OCI-LY1 (cell line): Measurements from ENCODE around the gene GMFB.
"Not testable (repeated sequence)": the region's sequence is repeated elsewhere in the genome, so short reads cannot be mapped to it uniquely, and the experiment has no call there.

ENCODE experiments used
- H2AFZ ChIP-seq: fragments of 200-600 bp; sonication (generic), shearing (Covaris generic); 2 replicates; pipeline ENCODE4 v1.6.0; 2014; ENCODE audit warnings: antibody characterized with exemption, mild to moderate bottlenecking, low read length
- H3F3A ChIP-seq: fragments of 200-600 bp; sonication (generic), shearing (Covaris generic); 2 replicates; pipeline ENCODE4 v1.6.0; 2014; ENCODE audit warnings: mild to moderate bottlenecking, antibody characterized with exemption, low read length, moderate library complexity; ENCODE audit not compliant: insufficient read depth
- H3K27ac ChIP-seq: fragments of 200-600 bp; sonication (generic); 2 replicates; pipeline ENCODE4 v1.5.1; 2014; ENCODE audit warnings: low read length, mixed run types, mild to moderate bottlenecking, low read depth; ENCODE audit not compliant: poor library complexity, severe bottlenecking
- H3K27me3 ChIP-seq: fragments of 200-600 bp; sonication (generic); 2 replicates; pipeline ENCODE4 v1.6.0; 2014; ENCODE audit warnings: antibody characterized with exemption, mild to moderate bottlenecking, low read length, moderate library complexity; ENCODE audit not compliant: insufficient read depth
- H3K36me3 ChIP-seq: fragments of 200-600 bp; sonication (generic); 2 replicates; pipeline ENCODE4 v1.6.1; 2014; ENCODE audit warnings: mild to moderate bottlenecking, antibody characterized with exemption, low read length, moderate library complexity, mixed read lengths; ENCODE audit not compliant: insufficient read depth
- H3K4me1 ChIP-seq: fragments of 200-600 bp; sonication (generic); 2 replicates; pipeline ENCODE4 v1.5.1; 2014; ENCODE audit warnings: mild to moderate bottlenecking, low read length, moderate library complexity; ENCODE audit not compliant: insufficient read depth, severe bottlenecking
- H3K4me2 ChIP-seq: fragments of 200-600 bp; sonication (generic), shearing (Covaris generic); 2 replicates; pipeline ENCODE4 v1.6.1; 2014; ENCODE audit warnings: low read length
- H3K4me3 ChIP-seq: fragments of 200-600 bp; sonication (generic); 2 replicates; pipeline ENCODE4 v1.5.1; 2014; ENCODE audit warnings: low read length, low read depth, mild to moderate bottlenecking, mixed read lengths; ENCODE audit not compliant: poor library complexity, severe bottlenecking
- H3K79me2 ChIP-seq: fragments of 200-600 bp; shearing (Covaris generic); 2 replicates; pipeline ENCODE4 v1.6.1; 2016; ENCODE audit warnings: mixed run types, low read length, mixed read lengths; ENCODE audit not compliant: insufficient read depth
- H3K9ac ChIP-seq: fragments of 200-600 bp; sonication (generic), shearing (Covaris generic); 2 replicates; pipeline ENCODE4 v1.6.1; 2014; ENCODE audit warnings: mild to moderate bottlenecking, low read length, mixed read lengths
- H3K9me2 ChIP-seq: fragments of 200-600 bp; sonication (generic), shearing (Covaris generic); 2 replicates; pipeline ENCODE4 v1.6.1; 2014; ENCODE audit warnings: low read depth, mild to moderate bottlenecking, low read length, mixed read lengths
- H3K9me3 ChIP-seq: fragments of 200-600 bp; shearing (Covaris generic); 2 replicates; pipeline ENCODE4 v1.6.1; 2014; ENCODE audit warnings: low read length, mixed read lengths
- H4K20me1 ChIP-seq: fragments of 200-600 bp; sonication (generic), shearing (Covaris generic); 2 replicates; pipeline ENCODE4 v1.6.0; 2016; ENCODE audit warnings: mild to moderate bottlenecking, low read length; ENCODE audit not compliant: insufficient read depth
- EZH2 ChIP-seq: fragments of 200-600 bp; sonication (generic), shearing (Covaris generic); IDR thresholded peaks from 2 replicates; pipeline ENCODE4 v1.8.0; 2017; ENCODE audit warnings: borderline replicate concordance, mixed run types, mild to moderate bottlenecking, antibody characterized with exemption, low read length, moderate library complexity, mixed read lengths
- TF ChIP-seq, protein P1 (sequence below): fragments of 200-600 bp; sonication (generic), shearing (Covaris generic); IDR thresholded peaks from 2 replicates; pipeline ENCODE4 v1.5.1; 2017; ENCODE audit warnings: mild to moderate bottlenecking, antibody characterized with exemption, low read length, moderate library complexity, mixed read lengths

Gene GMFB

DNA sequence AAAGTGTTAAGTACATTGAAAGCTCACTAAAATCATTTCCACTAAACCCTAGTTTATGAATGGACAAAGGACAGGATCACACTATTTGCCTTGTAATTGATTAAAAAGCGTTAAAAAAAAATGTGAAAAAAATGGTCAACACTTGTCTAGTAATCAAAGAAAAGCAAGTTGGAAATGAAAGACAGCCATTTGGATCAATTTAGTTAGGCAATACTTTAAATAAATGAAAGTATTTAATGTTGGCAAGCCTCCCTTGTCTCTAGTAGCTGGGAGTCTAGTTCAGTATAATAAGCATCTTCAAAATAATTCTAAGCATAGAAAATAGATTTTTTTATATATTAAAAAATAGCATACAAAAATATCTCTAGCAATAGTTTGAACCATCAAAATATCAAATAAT lies 33.4 kb downstream of the GMFB start:
- H3K9me2 ChIP-seq = no peaks in the 10 kb centered on the region
- no peaks in the 10 kb centered on the region for H4K20me1 ChIP-seq
- H3K9ac ChIP-seq = no peak overlapping the region
- TF ChIP-seq, protein P1, sequence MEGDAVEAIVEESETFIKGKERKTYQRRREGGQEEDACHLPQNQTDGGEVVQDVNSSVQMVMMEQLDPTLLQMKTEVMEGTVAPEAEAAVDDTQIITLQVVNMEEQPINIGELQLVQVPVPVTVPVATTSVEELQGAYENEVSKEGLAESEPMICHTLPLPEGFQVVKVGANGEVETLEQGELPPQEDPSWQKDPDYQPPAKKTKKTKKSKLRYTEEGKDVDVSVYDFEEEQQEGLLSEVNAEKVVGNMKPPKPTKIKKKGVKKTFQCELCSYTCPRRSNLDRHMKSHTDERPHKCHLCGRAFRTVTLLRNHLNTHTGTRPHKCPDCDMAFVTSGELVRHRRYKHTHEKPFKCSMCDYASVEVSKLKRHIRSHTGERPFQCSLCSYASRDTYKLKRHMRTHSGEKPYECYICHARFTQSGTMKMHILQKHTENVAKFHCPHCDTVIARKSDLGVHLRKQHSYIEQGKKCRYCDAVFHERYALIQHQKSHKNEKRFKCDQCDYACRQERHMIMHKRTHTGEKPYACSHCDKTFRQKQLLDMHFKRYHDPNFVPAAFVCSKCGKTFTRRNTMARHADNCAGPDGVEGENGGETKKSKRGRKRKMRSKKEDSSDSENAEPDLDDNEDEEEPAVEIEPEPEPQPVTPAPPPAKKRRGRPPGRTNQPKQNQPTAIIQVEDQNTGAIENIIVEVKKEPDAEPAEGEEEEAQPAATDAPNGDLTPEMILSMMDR = no peak
- no peak for TF ChIP-seq EZH2
- H3K4me1 ChIP-seq = no peaks in the 10 kb centered on the region
- no peaks in the 10 kb centered on the region for H3K79me2 ChIP-seq
- no peaks in the 10 kb centered on the region for H3K27me3 ChIP-seq
- peaks cover 10% of the 10 kb centered on the region for H3K9me3 ChIP-seq
- no peak overlapping the region for H3K27ac ChIP-seq
- no peak overlapping the region for H2AFZ ChIP-seq
- H3K4me3 ChIP-seq = no peak overlapping the region
- no peaks in the 10 kb centered on the region for H3K36me3 ChIP-seq
- no peak overlapping the region for H3K4me2 ChIP-seq
- no peaks in the 10 kb centered on the region for H3F3A ChIP-seq

GRCh38 chr14:54453990-54454389 lies 34.8 kb downstream of the GMFB start:
- H3K9ac ChIP-seq, H3K9me2 ChIP-seq, H3K4me2 ChIP-seq, H3F3A ChIP-seq, H3K9me3 ChIP-seq, H4K20me1 ChIP-seq, H3K27me3 ChIP-seq, H2AFZ ChIP-seq, H3K79me2 ChIP-seq, H3K36me3 ChIP-seq, H3K4me3 ChIP-seq, H3K4me1 ChIP-seq, H3K27ac ChIP-seq: not testable (repeated sequence)

DNA sequence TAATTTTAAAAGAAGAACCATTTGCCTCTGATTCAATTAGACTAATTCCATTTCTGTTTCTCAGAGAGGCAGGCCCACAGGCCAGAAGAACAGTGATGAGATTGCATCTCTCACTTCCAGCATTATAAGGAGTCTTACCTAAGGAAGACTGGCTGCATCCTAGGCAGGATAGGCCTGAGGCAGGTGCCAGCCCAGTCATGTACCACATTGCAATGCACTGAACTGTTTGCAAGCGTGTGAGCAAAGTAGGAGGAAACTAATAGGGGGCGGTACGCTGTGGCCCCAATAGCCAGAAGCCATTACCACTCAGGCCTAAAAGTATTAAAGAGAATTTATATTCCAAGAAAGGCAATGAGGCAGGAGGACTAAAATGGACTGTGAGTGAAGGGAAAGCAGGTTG lies 35.5 kb downstream of the GMFB start:
- Histone ChIP-seq H3K4me3 (no peak overlapping the region), H3K9me3 (no peaks in the 10 kb centered on the region), H3K27ac (no peak overlapping the region)

GRCh38 chr14:54451961-54452360 lies 36.8 kb downstream of the GMFB start:
- no peak overlapping the region for H3K4me3 ChIP-seq
- H3K9me2 ChIP-seq = no peaks in the 10 kb centered on the region
- H4K20me1 ChIP-seq = no peaks in the 10 kb centered on the region
- H3K79me2 ChIP-seq = no peaks in the 10 kb centered on the region
- H3K27me3 ChIP-seq = no peaks in the 10 kb centered on the region
- H2AFZ ChIP-seq = no peak overlapping the region
- H3K36me3 ChIP-seq = no peaks in the 10 kb centered on the region
- H3F3A ChIP-seq = no peaks in the 10 kb centered on the region
- no peak overlapping the region for H3K27ac ChIP-seq
- no peaks in the 10 kb centered on the region for H3K4me1 ChIP-seq
- H3K9ac ChIP-seq = no peak overlapping the region
- no peaks in the 10 kb centered on the region for H3K9me3 ChIP-seq
- H3K4me2 ChIP-seq = no peak overlapping the region
- TF ChIP-seq EZH2 = no peak
- TF ChIP-seq, protein P1 = no peak

More for the DNA sequence above, 35.5 kb downstream of the GMFB start:
- Histone ChIP-seq H3K9me2 (no peaks in the 10 kb centered on the region), H4K20me1 (no peaks in the 10 kb centered on the region), H3K4me1 (no peaks in the 10 kb centered on the region), H3K79me2 (no peaks in the 10 kb centered on the region), H3K36me3 (no peaks in the 10 kb centered on the region), H3K4me2 (no peak overlapping the region), H3K27me3 (no peaks in the 10 kb centered on the region), H2AFZ (no peak overlapping the region), H3F3A (no peaks in the 10 kb centered on the region), H3K9ac (no peak overlapping the region)
- TF ChIP-seq EZH2 = no peak
- TF ChIP-seq, protein P1 = no peak
